ENCODE measurements around the gene S1PR4. TPM values are rescaled to one million over a fixed set of nuclear protein-coding genes. Genes with fewer than 3 reads are reported as not detected.

Gene S1PR4
- polyA plus RNA-seq, 1 of the 3 experiments (the other 2 are of a cell fraction), result not detected

- no peaks in the 10 kb centered on the region for H3K9me3 ChIP-seq
- no peaks in the 10 kb centered on the region for H3K36me3 ChIP-seq (replicated peaks in 1 of 2; ENCODE audit: control insufficient read depth in 1 of 2, insufficient read depth in 2 of 2, low read length in 1 of 2)
- no peak overlapping the region for H3K27ac ChIP-seq (ENCODE audit: low read depth in 2 of 2, low read length in 1 of 2)
- no peaks in the 10 kb centered on the region for H3K79me2 ChIP-seq (ENCODE audit: insufficient read depth)
- no peaks in the 10 kb centered on the region for H3F3A ChIP-seq (replicated peaks; ENCODE audit: insufficient read depth)
- no peak overlapping the region for H2AFZ ChIP-seq (ENCODE audit: low read depth)
- no peaks in the 10 kb centered on the region for H3K9me2 ChIP-seq
- H4K20me1 ChIP-seq (ENCODE audit: insufficient read depth), result no peaks in the 10 kb centered on the region
- no peak overlapping the region for H3K4me3 ChIP-seq (ENCODE audit: low read depth in 2 of 2, low read length in 1 of 2)
- peaks cover 0 to 3% of the 10 kb centered on the region in 2 experiments; a peak in 2 of 4 replicates for H3K4me1 ChIP-seq (ENCODE audit: control insufficient read depth in 1 of 2, insufficient read depth in 2 of 2, low read depth in 1 of 2, low read length in 1 of 2)
- no peaks in the 10 kb centered on the region for H3K27me3 ChIP-seq (ENCODE audit: insufficient read depth)
- TF ChIP-seq FOSL2 (IDR thresholded peaks at IDR 0.05; ENCODE audit: borderline replicate concordance, low read depth) (no peak), ZBTB33 (IDR thresholded peaks at IDR 0.05; ENCODE audit: borderline replicate concordance, low read depth) (no peak), CHD2 (IDR thresholded peaks at IDR 0.05; ENCODE audit: low read length, partially characterized antibody) (no peak)
- TF ChIP-seq, protein P1, sequence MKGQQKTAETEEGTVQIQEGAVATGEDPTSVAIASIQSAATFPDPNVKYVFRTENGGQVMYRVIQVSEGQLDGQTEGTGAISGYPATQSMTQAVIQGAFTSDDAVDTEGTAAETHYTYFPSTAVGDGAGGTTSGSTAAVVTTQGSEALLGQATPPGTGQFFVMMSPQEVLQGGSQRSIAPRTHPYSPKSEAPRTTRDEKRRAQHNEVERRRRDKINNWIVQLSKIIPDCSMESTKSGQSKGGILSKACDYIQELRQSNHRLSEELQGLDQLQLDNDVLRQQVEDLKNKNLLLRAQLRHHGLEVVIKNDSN (IDR thresholded peaks at IDR 0.05; ENCODE audit: borderline replicate concordance, low read depth), result no peak
- ChIA-PET POLR2A (no interaction called here), CTCF (interaction anchor here (2.2 kb wide), 1 partner anchor 22 kb away, joined by 13 read pairs; no protein-coding TSS in a partner anchor)
- no peak overlapping the region for H3K9ac ChIP-seq
- 98% methylated on average over 3 of the region's 3 CpGs for whole genome bisulfite sequencing (ENCODE audit: low lambda C conversion rate)
- no peak overlapping the region for H3K4me2 ChIP-seq
- no peak for DNase-seq
Observed at GRCh38 chr19:3152419-3152780, 26.2 kb upstream of the S1PR4 start.

DNA sequence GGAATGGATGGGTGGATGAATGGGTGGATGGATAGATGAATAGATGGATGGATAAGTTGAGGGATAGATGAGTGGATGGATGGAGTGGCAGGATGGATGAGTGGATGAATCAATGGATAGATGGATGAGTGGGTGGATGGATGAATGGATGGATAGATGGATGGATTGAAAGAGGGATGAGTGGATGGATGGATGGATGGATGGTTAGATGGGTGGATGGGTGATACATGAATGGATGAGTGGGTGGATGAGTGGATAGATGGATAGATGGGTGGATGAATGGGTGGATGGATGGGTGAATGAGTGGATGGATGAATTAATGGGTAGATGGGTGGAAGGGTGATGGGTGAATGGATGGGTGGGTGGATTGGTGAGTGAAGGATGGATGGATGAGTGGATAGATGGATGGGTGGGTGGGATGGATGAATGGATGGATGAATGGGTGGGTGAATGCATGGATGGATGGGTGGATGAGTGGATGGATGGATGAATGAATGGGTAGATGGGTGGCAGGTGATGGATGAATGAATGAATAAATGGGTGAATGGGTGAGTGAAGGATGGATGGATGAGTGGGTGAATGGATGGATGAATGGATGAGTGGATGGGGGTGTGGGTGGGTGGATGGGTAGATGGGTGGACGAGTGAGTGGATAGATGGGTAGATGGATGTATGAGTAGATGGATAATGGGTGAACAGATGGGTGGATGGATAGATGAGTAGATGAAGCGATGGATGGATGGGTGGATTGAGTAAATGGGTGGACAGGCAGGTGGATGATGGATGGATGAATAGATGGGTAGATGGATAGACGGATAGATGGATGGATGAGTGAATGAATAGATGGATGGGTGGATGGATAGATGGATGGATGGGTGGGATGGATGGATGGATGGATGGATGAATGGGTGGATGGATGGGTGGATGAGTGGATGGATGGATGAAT is 25.0 kb upstream of the S1PR4 start:
- Histone ChIP-seq H3F3A (replicated peaks; ENCODE audit: insufficient read depth) (peaks cover 3% of the 10 kb centered on the region), H3K4me3 (ENCODE audit: low read depth in 2 of 2, low read length in 1 of 2) (no peak overlapping the region), H3K9ac (no peak overlapping the region), H3K4me2 (no peak overlapping the region), H3K9me2 (no peaks in the 10 kb centered on the region), H3K4me1 (ENCODE audit: control insufficient read depth in 1 of 2, insufficient read depth in 2 of 2, low read depth in 1 of 2, low read length in 1 of 2) (peaks cover 0 to 3% of the 10 kb centered on the region in 2 experiments; a peak in 2 of 4 replicates), H3K79me2 (ENCODE audit: insufficient read depth) (no peaks in the 10 kb centered on the region), H4K20me1 (ENCODE audit: insufficient read depth) (no peaks in the 10 kb centered on the region), H3K27me3 (ENCODE audit: insufficient read depth) (no peaks in the 10 kb centered on the region), H2AFZ (ENCODE audit: low read depth) (no peak overlapping the region), H3K36me3 (replicated peaks in 1 of 2; ENCODE audit: control insufficient read depth in 1 of 2, insufficient read depth in 2 of 2, low read length in 1 of 2) (no peaks in the 10 kb centered on the region), H3K27ac (ENCODE audit: low read depth in 2 of 2, low read length in 1 of 2) (no peak overlapping the region), H3K9me3 (no peaks in the 10 kb centered on the region)
- 90% methylated on average over 3 of the region's 3 CpGs for WGBS (ENCODE audit: low lambda C conversion rate)
- no peak for DNase-seq
- CTCF ChIA-PET, result no interaction called here
- no peak for TF ChIP-seq PBX3 (IDR thresholded peaks at IDR 0.05)
- TF ChIP-seq SMC3 (IDR thresholded peaks at IDR 0.05; ENCODE audit: low read depth, low read length), result no peak
- no peak for TF ChIP-seq POLR2AphosphoS5 (IDR thresholded peaks at IDR 0.05; ENCODE audit: low read depth, low read length)
- TF ChIP-seq IRF3 (IDR thresholded peaks at IDR 0.05; ENCODE audit: low read depth, low read length), result no peak
- no peak for TF ChIP-seq JUND (IDR thresholded peaks at IDR 0.05)
- TF ChIP-seq SIN3A (IDR thresholded peaks at IDR 0.05; ENCODE audit: borderline replicate concordance, low read depth, low read length), result no peak
- no peak for TF ChIP-seq NRF1 (IDR thresholded peaks at IDR 0.05; ENCODE audit: low read depth, low read length)
- no peak for TF ChIP-seq RAD21 (IDR thresholded peaks at IDR 0.05; ENCODE audit: low read length)
- no peak for TF ChIP-seq CTCF (IDR thresholded peaks at IDR 0.05)
- no peak for TF ChIP-seq FOXM1 (IDR thresholded peaks at IDR 0.05; ENCODE audit: low read depth)
- TF ChIP-seq RCOR1 (IDR thresholded peaks at IDR 0.05; ENCODE audit: low read length), result no peak
- no peak for TF ChIP-seq FOSL2 (IDR thresholded peaks at IDR 0.05; ENCODE audit: borderline replicate concordance, low read depth)
- POLR2A ChIA-PET, result no interaction called here
